Prostate gland (tissue), 2 donors: ENCODE results near the gene FARP1. TPM values are rescaled to one million over a fixed set of nuclear protein-coding genes. Genes with fewer than 3 reads are reported as not detected.
A peak's percentile ranks its signal among the peaks of the same experiment; 100 is the strongest.

Source experiments
- DNase-seq: peaks from one replicate; pipeline ENCODE4 v3.0.0-alpha.2; 2019; ENCODE audit warnings: low spot score
- H3K27ac ChIP-seq, 2 donors: fragments of 200-600 bp; sonication (generic); 2 replicates each; pipeline ENCODE4 v1.5.1; 2017 to 2019
- H3K27me3 ChIP-seq: fragments of 200-600 bp; sonication (generic); replicated peaks from 2 replicates; pipeline ENCODE4 v1.5.1; 2019; ENCODE audit not compliant: insufficient read depth
- H3K36me3 ChIP-seq, 2 donors: fragments of 200-600 bp; sonication (generic); 1 replicate in 1 of 2; 2 replicates in 1 of 2; pipeline versions ENCODE4 v1.5.1 to v1.8.1; 2017 to 2019
- H3K4me1 ChIP-seq: fragments of 200-600 bp; sonication (generic); replicated peaks from 2 replicates; pipeline ENCODE4 v1.5.1; 2019
- H3K4me3 ChIP-seq, 2 donors: fragments of 200-600 bp; sonication (generic); 2 replicates each; pipeline ENCODE4 v1.5.1; 2017 to 2019
- H3K9me3 ChIP-seq: fragments of 200-600 bp; sonication (generic); 2 replicates; pipeline ENCODE4 v1.5.1; 2017
- CTCF ChIP-seq, 4 experiments: fragments of 200-600 bp in 2 of 4; fragments of 450-650 bp in 2 of 4; sonication (generic) in 2 of 4; IDR thresholded peaks; 1 replicate in 3 of 4; 2 replicates in 1 of 4; pipeline ENCODE4 v1.5.1; 2016 to 2019; ENCODE audit warnings: antibody characterized with exemption in 4 of 4, mild to moderate bottlenecking in 2 of 4, moderate library complexity in 2 of 4
- POLR2A ChIP-seq: fragments of 450-650 bp; IDR thresholded peaks from one replicate; pipeline ENCODE4 v1.6.1; 2016; ENCODE audit warnings: antibody characterized with exemption, mild to moderate bottlenecking
- POLR2AphosphoS5 ChIP-seq: sonication (generic); formaldehyde crosslinking; IDR thresholded peaks from one replicate; pipeline ENCODE4 v1.6.1; 2017; ENCODE audit warnings: antibody characterized with exemption
- WGBS: methylation state at CpG from one replicate; pipeline ENCODE4 v1.1.5; 2018; 5-methylcytosine and 5-hydroxymethylcytosine counted together
- intact Hi-C: fragments of 100-400 bp; cut with DNase I; formaldehyde crosslinking; loops from one replicate; pipeline ENCODE4 v1.14.2; 2022
- total RNA-seq, 2 donors: library from RNA; depleted of rRNA; stranded (reverse); fragments of >200 nt; gene quantifications; one replicate each; pipeline ENCODE4 v1.1.0, GENCODE V29; 2016

The FARP1 gene
- total RNA-seq, 2 donors from 2014 or later: 70.6 to 77.5 TPM

DNA sequence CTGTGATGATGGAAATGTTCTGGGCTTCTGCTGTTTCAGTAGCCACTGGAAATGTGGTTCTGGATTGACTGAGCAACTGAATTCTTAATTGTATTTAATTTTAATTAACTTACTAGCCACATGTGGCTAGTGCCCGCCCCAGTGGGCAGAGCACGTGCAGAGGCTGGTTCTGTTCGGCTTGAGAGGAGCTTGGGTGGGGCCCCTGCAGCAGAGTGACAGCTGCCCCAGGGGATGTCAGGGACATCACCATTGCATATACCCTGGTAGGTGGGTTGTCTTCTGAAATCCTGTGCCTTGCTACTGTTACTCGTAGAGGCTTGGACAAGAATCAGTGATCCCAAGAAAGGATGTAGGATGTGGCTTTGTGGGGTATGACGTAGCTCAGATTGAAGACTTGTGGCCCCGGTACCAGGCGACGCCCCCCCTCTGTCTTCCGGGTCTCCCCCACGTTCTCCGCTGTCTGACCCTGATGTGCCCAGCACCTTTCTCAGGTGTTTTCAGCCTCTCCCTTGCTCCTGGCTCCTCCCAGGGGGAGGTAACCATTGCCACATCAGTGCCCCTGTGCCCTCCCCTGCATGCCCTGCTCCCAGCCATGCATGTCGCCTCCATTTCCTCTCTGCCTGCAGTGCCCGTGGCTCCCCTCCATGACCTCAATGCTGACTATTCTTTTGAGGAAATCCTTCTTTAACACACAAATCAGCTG, 136.7 kb downstream of the FARP1 start:
- intact Hi-C loops: no loop called here
- 75% methylated on average over 13 of the region's 13 CpGs for WGBS
- Histone ChIP-seq H3K4me3 (no peak overlapping the region), H3K36me3 (no peaks in the 10 kb centered on the region), H3K9me3 (no peaks in the 10 kb centered on the region), H3K4me1 (no peaks in the 10 kb centered on the region), H3K27ac (no peak overlapping the region), H3K27me3 (no peaks in the 10 kb centered on the region)
- TF ChIP-seq POLR2AphosphoS5 (no peak), POLR2A (no peak), CTCF (IDR thresholded peaks at IDR 0.05) (no peak)
- no peak for DNase-seq

GRCh38 chr13:98280176-98280510, 137.2 kb downstream of the FARP1 start:
- Histone ChIP-seq H3K4me3 (no peak overlapping the region), H3K27ac (no peak overlapping the region), H3K36me3 (no peaks in the 10 kb centered on the region), H3K27me3 (no peaks in the 10 kb centered on the region), H3K4me1 (no peaks in the 10 kb centered on the region), H3K9me3 (no peaks in the 10 kb centered on the region)
- intact Hi-C loops: no loop called here
- TF ChIP-seq POLR2AphosphoS5 (no peak), POLR2A (no peak), CTCF (IDR thresholded peaks at IDR 0.05) (no peak)
- WGBS: 64% methylated on average over 10 of the region's 10 CpGs
- no peak for DNase-seq

DNA sequence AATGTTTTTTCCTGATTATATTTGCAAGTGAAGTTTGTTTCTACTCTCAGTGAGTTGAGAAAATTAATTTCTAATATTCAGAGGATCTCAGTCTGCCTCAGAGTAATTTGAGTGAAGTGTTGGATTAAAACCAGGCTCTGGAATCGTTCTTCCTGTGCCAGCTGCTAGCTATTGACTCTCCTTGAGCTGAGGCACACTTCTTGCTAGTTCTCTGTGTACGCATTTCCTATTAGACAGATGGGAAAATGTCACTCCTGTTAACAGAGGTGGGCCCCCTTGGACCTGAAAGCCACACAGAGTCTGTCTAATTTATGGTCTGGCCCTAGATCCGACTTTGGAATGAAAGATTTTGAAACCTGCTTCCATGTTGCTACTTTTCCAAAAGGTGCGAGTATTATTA, 141.8 kb downstream of the FARP1 start:
- TF ChIP-seq POLR2AphosphoS5: no peak
- H3K4me3 ChIP-seq: no peak overlapping the region
- no peak overlapping the region for H3K27ac ChIP-seq
- H3K9me3 ChIP-seq: no peaks in the 10 kb centered on the region
- intact Hi-C loops: no loop called here
- DNase-seq: no peak
- H3K4me1 ChIP-seq: no peaks in the 10 kb centered on the region
- H3K36me3 ChIP-seq: no peaks in the 10 kb centered on the region
- H3K27me3 ChIP-seq: no peaks in the 10 kb centered on the region
- WGBS: 61% methylated on average over 4 of the region's 4 CpGs

GRCh38 chr13:98285317-98285716, 142.4 kb downstream of the FARP1 start:
- Histone ChIP-seq H3K4me1 (no peaks in the 10 kb centered on the region), H3K4me3 (no peak overlapping the region), H3K27me3 (no peaks in the 10 kb centered on the region), H3K36me3 (no peaks in the 10 kb centered on the region), H3K27ac (no peak overlapping the region), H3K9me3 (no peaks in the 10 kb centered on the region)
- intact Hi-C loops: no loop called here
- WGBS: 59% methylated on average over 4 of the region's 4 CpGs
- no peak for DNase-seq
- TF ChIP-seq POLR2A: no peak
- no peak for TF ChIP-seq CTCF (IDR thresholded peaks at IDR 0.05)
- TF ChIP-seq POLR2AphosphoS5: no peak

- 85% methylated on average over 12 of the region's 12 CpGs for whole genome bisulfite sequencing
- no peak overlapping the region for H3K4me3 ChIP-seq
- H3K36me3 ChIP-seq: no peaks in the 10 kb centered on the region
- H3K9me3 ChIP-seq: no peaks in the 10 kb centered on the region
- intact Hi-C loops: no loop called here
- H3K27ac ChIP-seq: peak overlapping the region; percentile 37 to 39
- no peak for TF ChIP-seq POLR2A
- TF ChIP-seq POLR2AphosphoS5: no peak
- no peak for TF ChIP-seq CTCF (IDR thresholded peaks at IDR 0.05)
- H3K4me1 ChIP-seq: no peaks in the 10 kb centered on the region
- H3K27me3 ChIP-seq: no peaks in the 10 kb centered on the region
- no peak for DNase-seq
These were observed 143.1 kb downstream of the FARP1 start for GRCh38 chr13:98285852-98286594.
